NCI-H774 (cell line): ENCODE data around the gene GLP2R.

Source experiments
- DNase-seq: peaks from one replicate; lab custom pipeline; 2025; lab: John Stamatoyannopoulos, UW

GLP2R gene

DNA sequence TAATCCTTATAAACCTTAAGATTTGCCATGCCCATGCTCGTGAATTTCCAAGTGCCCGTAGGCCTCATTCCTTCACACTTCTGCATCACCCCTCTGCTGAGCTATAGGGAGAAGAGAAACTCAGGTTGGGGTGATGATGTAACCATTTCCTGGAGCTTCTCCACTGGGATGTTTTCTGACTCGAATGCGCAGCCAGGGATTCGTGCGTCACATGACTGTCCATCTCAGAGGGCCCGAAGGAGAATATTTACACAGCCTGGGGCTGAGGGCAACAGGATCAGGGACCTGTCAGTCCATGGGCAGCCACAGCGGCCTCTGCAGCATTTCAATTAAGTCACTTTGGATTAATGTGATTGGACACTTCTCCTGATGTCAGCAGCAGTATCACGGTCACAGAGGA, 12.6 kb upstream of the GLP2R start:
- no peak for DNase-seq

DNA sequence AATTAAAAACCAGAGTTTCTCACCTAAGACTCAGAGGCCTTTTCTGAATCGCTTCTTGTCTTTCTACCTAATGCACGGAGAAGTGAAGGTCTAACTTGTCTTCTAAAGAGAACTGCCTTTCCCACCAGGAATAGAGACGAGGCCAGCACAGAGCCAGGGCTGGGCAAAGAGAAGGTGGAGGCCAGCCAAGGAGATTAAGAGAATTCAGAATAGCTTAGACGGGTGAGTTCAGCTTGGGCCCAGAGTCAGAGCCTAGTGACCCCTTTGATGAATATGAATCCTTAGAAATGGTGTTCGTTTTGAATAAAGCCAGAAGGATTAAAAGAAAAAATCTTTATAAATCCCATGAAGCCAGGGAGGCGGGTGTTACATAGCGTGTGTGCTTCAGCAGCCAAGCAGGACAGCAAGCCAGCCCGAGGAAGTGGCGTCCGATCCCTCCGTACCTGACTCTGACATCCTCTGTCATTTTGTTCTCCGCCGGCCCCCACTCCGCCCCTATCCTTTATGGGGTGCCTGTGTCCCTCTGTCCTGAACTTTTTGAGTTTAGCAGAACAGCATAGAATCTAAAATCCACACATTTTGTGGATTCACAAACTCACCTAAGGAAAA, 11.3 kb upstream of the GLP2R start:
- no peak for DNase-seq

DNA sequence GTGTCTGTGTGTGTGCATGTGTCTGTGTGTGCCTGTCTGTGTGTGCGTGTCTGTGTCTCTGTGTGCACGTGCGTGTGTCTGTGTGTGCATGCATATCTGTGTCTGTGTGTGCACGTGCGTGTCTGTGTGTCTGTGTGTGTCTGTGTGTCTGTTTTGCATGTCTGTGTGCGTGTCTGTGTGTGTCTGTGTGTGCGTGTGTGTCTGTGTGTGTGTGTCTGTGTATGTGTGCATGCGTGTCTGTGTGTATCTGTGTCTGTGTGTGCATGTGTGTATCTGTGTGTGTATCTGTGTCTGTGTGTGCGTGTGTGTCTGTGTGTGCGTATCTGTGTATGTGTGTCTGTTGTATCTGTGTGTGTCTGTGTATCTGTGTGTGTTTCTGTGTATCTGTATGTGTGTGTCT, 9.3 kb upstream of the GLP2R start:
- no peak for DNase-seq

DNA sequence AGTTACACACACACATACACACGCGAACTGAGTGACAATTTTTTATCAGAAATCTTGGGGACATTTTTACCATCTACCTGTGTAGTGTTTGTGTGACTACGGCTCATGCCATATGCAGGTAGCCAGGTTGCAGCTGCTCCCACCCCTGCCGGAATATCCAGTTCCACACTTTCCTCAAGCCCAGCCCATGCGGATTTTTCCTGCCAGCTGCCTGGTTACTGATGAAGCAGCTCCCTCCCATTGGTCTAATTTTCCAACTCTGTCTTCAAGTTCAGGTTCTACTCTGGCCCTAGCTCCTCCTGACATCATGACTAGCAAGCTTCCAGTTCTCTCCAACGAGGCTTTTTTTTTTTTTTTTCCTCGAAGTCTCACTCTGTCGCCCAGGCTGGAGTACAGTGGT, 8.6 kb upstream of the GLP2R start:
- DNase-seq, result no peak

DNA sequence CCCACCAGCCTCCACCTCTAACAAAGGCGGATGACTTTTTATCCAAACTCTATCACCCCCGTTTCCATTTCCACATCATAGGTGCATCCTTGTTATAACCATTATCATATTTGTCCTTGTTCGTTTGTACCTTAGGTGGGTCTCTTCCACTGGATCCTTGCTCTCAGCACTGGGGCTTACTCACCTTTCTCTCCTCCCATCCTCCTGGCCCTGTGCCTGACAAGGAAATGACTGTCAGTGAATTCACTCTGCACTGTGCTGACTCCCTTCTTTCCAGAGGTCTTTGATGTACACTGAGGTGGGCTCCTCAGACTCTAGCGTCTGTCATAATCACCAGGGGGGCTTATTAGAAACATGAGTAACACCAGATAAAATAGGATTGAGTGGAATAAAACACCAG, 7.0 kb upstream of the GLP2R start:
- DNase-seq, result no peak

DNA sequence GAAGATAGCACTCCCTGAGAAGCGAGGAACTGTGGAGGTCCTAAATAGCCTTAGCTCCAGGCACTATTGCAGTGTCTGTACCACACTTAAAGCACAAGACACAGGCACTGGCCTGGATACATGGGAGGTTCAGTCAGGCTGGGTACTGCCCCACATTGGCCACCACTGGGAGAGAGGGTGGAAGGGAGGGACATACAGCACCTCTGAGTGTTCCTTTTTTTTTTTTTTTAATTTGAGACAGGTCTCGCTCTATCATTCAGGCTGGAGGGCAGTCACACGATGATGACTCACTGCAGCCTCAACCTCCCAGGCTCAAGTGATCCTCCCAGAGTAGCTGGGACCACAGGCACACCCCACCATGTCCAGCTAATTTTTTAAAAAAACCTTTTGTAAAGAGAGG, 5.3 kb upstream of the GLP2R start:
- no peak for DNase-seq

DNA sequence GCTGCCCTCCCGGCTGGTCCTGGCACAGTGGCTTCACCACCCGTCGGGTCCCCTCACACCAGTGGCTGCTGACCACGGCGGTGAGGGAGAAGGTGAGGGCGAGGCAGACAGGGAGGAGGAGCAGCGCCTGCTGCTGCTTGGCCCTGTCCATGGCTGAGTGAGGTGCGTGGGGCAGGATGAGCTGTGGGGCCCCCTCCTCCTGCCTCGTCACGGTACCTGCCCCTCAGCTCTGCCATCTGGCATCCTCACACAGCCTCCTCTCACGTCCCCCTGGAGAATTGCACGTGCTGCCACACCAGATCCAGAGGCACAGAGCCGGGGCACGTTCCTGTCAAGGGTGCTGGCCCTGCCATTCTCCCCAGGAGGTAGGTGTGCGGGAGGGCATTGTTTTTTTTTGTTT, 3.8 kb upstream of the GLP2R start, which contains the start of gene GSG1L2:
TSS of gene GSG1L2 (minus strand) at position 159 of the 400 bp plus-strand sequence. CDS start at position 151, 8 bp downstream.
- DNase-seq, result no peak

DNA sequence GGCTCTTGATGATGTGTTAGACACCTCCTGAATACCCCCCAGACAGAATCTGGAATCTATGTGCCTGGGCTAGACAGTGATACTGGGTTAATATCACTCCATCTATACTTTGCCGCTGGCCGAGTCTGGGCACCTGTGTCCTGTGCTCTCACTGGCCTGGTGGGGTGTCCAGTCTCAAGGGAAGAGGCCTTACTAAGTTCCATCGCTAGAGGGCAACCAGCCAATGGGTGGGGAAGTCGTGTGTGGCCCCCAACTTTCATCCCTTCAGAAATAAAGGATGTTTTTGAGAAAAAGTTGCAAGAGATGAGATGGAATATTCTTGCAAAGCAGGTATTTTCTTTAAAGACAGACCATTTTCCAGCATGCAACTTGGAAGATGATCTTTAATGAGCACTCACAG, 1.6 kb upstream of the GLP2R start:
- DNase-seq, result no peak

DNA sequence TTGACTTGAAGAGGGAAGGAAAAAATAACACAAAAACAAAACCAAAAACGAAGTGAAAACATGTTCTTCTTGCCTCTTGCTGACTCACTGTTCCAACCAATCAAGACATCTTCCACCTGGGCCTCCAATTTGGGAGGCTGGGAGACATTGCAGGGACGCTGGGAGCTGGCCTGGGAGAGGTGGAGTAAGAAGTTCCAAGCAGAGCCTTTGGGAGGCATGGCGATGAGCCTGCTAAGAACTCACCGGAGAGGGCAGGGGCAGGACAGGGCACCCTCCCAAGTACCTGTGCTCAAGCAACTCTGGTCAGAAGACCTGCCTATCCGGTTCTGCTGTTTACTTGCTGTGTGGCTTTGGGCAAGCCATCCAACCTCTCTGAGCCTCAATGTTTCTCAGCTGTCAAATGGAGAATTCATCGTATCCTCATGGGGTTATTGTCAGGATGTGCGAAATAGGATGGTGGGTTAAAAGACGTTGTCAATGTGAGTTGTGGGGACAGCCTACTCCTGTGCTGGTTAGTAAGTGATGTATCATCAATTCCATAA, 856 bp upstream of the GLP2R start:
- DNase-seq, result no peak

DNA sequence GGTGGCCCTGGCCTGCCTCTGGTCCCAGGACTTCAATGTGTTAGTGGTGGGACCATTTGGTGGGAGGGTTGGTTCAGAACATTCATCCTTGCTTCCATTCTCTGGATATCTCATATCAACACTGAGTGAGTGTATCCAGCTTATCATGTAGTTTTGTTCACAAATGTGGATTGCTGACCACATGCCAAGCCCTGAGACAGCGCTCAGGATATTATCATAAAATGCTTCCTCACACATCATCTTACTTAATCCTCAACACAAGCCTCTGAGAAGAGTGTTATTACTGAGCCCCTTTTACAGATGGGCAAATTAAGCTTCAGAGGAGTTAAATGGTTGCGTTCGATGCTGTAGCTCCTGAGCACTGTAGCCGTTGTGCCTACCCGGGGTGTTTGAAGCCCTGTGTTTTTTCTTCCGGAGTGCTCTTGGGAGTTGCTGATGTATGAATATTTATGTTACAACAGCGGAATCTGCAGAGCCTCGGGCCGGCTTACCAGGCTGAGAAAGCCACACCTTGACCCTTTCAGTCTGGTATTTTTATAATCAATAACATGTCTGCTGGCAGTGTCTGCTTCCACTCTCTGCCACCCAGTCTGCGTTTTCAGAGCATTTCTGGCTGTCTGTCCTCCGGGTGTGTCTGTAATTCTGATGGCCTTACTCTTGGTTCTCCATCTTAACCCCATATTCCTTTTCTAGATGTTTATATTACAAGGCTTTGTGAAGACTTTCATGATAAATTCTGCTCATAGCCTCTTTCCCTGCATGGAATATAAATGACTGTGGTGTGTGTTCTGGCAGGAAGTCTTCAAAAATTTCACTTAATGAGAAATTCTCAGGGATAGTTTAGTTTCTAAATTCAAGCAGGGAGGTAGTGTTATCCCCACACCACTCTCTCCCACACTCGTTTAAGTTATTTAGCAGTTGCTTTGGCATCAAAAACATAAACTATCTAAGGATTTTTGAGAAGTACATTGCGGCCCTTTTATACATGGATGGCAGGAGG, 2.9 kb downstream of the GLP2R start:
- DNase-seq, result no peak

DNA sequence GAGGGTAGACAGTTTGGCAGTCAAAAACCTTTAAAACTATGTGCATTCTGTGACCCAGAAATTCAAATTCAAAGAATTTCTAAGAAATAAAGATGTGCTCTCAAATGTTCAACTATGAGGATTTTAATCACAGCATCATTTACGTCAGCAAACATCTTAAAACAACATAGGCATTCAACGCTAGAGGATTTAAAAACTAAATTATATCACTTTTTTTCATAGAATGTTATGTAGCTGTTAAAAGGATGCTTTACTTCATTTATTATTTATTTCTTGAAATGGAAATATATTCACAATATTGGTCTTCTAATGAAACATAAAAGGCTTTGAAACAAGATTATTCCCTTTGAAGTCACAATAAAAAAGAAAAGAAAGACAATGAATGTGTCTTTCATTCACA, 3.6 kb downstream of the GLP2R start:
- DNase-seq, result no peak

DNA sequence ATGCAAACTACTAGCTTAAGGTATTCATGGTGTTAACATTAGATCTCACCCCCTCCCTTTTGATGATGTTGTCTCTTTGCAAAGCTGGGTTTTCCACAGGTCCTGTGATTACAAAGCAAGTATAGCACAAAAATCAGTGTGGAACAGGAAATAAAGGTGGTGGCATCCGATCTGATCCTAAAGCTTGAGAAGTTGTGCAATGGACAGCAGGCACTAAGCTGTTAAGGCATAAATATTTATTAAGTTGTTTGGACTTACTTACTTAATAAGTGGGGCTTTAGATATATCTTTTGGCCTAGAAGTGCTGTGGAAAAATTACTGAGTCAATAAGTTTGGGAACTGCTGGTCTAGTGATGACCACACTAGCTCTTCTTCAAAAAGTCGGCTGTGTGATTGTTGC, 5.0 kb downstream of the GLP2R start:
- DNase-seq, result no peak

DNA sequence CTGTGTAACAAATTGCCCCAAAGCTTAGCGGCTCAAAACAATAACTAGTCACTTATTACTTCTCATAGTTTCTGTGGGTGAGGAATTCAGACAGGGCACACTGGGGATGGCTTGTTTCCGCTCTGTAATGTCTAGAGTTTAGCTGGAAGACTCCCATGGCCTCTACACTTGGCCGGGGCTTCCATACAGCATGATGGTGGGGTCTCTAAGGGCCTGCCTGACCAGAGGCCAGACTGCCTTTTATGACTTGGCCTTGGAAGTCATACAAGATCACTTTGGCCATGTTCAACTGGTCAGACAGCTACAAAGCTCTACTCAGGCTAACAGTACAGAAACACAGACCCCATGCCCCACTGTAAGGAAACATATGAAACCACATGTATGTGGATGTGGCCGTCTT, 8.2 kb downstream of the GLP2R start:
- no peak for DNase-seq

DNA sequence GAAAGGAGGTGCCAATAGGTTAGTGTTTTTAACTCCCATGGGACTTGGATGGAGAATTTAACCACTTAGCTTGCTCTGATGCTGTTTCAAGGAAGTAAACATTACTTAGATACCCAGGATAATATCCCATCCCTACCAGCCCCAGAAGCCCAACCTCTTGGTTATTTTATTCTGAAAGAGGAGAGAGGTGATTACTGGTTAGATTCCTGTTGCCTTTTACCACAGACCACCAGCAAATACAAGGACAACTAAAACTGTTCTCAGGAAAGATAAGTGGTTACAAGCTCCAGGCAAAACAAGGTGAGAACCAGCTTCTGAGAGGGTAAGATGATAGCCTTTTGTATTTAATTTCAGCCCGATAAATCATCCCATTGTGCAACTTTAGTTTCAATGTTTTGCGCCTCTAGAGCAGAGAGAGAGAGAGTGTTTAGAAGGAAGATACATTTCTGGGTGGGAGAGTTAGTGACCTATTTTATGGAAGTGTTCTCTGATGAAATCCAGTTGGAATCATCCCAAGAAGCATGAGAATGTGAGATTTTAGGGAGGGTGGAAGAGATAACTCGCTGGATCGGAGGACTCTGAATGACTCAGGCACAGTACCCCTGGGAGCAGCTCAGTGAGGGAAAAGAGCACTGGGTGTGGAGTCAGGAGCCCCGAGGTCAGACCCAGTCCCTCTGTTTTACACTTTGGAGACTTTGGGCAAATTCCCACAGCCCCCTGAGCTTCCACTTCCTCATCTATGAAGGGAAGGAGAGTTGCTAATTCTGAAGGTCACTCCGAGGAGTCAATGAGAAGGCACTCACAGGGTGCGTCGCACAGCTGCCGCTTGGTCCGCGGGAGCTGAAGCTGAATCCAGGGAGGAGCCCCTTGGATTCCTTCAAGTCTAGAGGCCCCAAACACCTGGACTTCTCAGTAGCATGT, 12.1 kb downstream of the GLP2R start:
- DNase-seq, result no peak

DNA sequence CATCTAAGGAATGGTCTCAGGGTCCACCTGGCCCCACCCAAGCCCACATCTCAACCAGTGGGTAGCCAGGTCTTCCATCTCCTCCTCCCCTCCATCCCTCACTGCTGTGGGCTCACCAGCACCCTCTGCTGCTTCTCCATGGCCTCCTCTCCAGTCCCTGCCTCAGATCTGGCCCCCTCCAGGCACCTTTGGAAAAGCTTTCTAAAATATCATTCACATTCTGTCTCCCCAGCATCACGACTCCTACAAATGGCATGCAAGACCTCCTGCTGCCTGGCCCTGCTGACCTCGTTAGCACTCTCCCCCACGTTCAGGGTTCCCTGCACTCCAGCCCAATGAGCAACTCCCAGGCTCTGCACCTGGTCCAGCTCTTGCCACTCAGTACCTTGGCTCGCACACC, 13.7 kb downstream of the GLP2R start:
- DNase-seq, result no peak

DNA sequence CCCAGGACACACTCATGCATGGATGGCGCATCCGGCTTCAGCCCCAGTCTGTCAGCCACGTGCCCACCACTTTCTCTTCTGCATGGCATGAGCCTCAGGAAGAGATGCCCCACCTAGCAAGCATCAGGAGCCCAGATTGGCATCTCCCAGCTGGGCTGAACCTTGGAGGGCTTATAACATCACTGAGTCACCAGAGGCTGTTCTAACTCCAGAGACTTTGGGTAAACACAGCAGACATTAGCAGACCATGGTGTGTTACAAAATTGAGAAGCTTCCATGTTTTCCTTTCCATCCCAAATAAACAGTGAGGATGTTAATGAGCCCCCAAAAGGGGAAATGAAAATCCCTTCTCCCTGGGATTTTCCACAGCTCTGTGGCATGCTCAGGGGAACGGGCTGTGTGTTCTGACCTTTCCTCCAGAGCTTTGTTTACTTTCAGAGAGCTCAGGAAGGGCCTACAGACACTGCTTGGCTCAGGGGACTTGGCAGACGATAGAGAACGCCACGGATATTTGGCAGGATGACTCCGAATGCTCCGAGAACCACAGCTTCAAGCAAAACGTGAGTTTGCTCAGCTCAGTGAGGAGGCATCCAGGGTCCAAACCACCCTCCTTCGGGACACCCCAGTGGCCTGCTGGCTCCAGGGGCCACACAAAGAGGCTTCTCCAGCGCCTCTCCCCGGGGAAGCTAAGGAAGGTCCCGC, 16.5 kb downstream of the GLP2R start:
- DNase-seq, result no peak

DNA sequence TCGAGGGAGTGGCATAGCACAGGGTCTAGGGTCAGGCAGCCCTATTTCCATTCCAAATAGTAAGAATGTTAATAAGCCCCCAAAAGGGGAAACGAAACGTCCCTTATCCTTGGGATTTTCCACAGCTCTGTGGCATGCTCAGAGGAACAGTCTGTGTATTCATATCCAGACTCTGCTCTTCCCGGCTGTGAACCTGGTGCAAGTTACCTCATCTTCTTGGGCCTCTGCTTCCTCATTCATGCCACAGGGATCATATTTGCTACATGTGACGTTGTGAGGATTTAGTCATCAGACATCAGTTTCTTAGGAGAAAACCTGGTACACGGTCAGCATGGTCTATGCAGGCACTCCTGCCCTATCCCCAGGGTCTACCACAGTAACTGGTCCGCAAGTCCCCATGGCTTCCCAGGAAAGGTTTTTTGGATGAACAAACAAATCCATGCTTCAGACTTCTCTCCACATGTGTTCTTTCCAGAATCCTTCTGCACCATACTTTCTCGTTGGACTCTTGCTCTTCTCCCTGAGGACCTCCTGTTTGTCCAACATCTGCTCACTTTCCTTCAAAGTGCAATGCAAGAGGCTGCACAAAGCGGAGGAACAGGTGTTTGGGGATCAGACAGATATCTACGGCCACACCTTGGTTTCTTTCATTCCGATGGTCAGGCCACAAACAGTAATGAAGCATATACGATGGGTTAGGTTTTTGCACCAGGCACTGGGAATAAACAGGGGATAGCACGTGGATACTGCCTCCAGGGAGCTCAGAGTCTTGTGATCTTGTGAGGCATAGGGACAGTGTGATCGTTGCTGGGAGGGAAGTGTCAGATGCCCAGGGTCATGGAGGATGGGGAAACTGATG, 17.7 kb downstream of the GLP2R start:
- DNase-seq, result no peak

DNA sequence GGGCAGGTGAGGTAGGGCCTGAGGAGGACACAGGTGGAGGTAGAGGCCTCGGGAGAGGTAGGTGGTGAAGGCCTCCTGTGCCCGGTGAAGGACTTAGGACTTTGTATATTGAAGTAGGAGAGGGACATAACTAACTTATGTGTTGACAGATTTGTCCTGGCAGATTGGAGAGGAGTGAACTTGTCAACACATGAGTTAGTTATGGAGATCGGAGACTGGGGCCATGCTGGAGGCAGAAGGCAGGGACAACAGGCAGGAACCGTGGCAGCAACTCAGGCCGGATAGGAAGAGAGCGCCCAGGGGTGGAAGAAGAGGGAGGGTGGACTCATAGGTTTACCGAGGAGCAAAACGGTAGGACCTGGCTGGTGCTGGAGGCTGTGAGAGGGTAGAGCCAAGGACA, 18.4 kb downstream of the GLP2R start:
- no peak for DNase-seq

DNA sequence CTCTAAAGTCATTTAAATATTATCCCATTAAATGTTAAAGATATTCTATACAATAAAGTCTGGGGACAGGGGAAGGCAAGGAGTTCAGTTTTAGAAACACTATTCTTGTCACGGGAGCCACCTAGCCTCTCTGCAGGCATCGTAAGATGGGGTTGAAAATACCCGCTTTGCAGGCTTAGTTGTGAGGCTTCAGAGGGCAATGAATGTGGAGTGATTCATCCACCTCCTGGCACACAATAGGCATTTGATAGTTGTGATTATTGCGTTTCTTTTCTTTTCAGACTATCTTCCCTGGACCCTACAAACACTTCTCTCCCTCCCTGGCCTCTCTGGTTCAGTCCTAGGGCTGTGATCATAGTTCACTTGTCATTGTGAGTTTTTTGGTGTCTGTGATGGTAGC, 19.6 kb downstream of the GLP2R start:
- no peak for DNase-seq

DNA sequence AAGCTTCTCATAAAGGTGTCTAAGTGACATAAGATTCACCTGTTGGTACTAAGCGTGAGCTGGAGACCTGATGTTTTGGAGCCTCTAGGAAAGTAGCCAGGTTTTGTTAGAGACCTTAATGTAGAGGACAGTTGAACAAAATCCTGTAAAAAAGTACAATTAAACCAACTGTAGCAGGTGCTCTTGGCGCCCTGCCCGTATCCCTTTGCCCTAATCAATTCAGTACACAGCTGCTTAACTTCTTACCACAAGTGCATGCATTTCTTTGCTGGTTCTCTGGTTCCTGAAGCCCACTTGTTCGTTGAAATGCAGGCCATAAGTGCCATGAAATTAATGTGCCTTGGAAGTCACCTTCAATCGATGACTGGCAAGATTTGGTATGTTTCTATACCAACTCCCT, 24.4 kb downstream of the GLP2R start:
- no peak for DNase-seq

DNA sequence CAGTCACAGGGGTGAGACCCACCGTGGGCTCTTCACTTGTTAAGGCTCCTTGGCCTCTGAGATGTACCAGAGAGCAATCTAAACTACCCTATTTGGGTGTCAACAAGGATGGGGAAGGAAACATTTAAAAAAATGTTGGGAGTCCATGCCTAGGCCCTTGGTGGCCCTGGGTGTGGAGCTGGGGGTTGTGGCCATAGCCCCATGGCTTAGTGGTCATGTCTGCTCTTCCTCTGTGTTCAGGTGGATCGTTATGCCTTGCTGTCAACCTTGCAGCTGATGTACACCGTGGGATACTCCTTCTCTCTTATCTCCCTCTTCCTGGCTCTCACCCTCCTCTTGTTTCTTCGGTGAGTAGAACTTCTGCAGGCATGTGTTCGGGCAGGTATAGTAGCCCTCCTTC, 28.5 kb downstream of the GLP2R start:
- no peak for DNase-seq
